Stomach smooth muscle (tissue), 2 donors: ENCODE measurements around the gene FAF1.
"Not testable (repeated sequence)": the region's sequence is repeated elsewhere in the genome, so short reads cannot be mapped to it uniquely, and the experiment has no call there.

Experiments
- H3K27ac ChIP-seq: one replicate; pipeline ENCODE4 v1.7.0; 2013; ENCODE audit warnings: mild to moderate bottlenecking, low read length, inconsistent platforms
- H3K27me3 ChIP-seq, 2 donors: one replicate each; pipeline ENCODE4 v1.7.0; 2013; ENCODE audit warnings: low read length in 2 of 2; ENCODE audit not compliant: insufficient read depth in 2 of 2, control insufficient read depth in 1 of 2
- H3K36me3 ChIP-seq, 2 donors: one replicate each; pipeline ENCODE4 v1.7.0; 2013; ENCODE audit warnings: low read length in 2 of 2; ENCODE audit not compliant: control insufficient read depth in 2 of 2, insufficient read depth in 2 of 2
- H3K4me1 ChIP-seq: one replicate; pipeline ENCODE4 v1.7.0; 2013; ENCODE audit warnings: low read length; ENCODE audit not compliant: control insufficient read depth, insufficient read depth
- H3K4me3 ChIP-seq, 2 donors: one replicate each; pipeline ENCODE4 v1.7.0; 2013; ENCODE audit warnings: low read length in 2 of 2
- H3K9ac ChIP-seq, 2 donors: one replicate each; pipeline ENCODE4 v1.7.0; 2013; ENCODE audit warnings: low read length in 2 of 2, mild to moderate bottlenecking in 1 of 2
- H3K9me3 ChIP-seq, 2 donors: one replicate each; pipeline ENCODE4 v1.7.0; 2013; ENCODE audit warnings: low read length in 2 of 2; ENCODE audit not compliant: control insufficient read depth in 2 of 2
- donor health status: healthy.
- donor health status: Pancreatic carcinoma.

Gene FAF1

DNA sequence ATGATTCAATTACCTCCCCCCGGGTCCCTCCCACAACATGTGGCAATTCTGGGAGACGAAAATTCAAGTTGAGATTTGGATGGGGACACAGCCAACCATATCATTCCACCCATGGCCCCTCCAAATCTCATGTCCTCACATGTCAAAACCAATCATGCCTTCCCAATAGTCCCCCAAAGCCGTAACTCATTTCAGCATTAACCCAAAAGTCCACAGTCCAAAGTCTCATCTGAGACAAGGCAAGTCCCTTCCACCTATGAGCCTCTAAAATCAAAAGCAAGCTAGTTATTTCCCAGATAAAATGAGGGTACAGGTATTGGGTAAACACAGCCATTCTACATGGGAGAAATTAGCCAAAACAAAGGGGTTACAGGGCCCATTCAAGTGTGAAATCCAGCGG is 28.0 kb downstream of the FAF1 start:
- not testable (repeated sequence) for H3K36me3 ChIP-seq, H3K9ac ChIP-seq, H3K4me1 ChIP-seq, H3K9me3 ChIP-seq, H3K27ac ChIP-seq, H3K27me3 ChIP-seq, H3K4me3 ChIP-seq

DNA sequence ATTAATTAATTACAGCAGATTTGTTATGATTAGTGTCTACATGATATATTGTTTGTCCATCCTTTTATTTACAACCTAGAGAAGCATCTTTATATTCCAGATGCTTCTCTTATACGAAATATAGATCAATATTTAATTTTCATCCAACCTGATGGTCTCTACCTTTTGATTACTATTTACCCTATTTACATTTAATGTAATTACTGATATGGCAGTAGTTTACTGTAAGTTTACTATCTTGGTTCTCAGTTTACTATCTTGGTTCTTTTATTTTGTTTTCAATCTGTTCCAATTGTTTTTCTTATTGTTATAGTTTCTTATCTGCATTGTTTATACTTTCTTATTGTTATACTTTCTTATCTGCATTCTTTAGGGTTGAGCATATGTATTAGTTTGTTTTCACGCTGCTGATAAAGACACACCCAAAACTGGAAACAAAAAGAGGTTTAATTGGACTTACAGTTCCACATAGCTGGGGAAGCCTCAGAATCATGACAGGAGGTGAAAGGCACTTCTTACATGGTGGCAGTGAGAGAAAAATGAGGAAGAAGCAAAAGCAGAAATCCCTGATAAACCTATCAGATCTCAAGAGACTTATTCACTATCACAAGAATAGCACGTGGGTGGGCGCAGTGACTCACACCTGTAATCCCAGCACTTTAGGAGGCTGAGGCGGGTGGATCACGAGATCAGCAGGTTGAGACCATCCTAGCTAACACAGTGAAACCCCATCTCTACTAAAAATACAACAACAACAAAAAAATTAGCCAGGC is 28.9 kb downstream of the FAF1 start:
- no peaks in the 10 kb centered on the region for H3K4me1 ChIP-seq
- H3K9me3 ChIP-seq: no peaks in the 10 kb centered on the region
- H3K4me3 ChIP-seq: no peak overlapping the region
- H3K27me3 ChIP-seq: no peaks in the 10 kb centered on the region
- H3K9ac ChIP-seq: no peak overlapping the region
- no peaks in the 10 kb centered on the region for H3K36me3 ChIP-seq
- no peak overlapping the region for H3K27ac ChIP-seq

DNA sequence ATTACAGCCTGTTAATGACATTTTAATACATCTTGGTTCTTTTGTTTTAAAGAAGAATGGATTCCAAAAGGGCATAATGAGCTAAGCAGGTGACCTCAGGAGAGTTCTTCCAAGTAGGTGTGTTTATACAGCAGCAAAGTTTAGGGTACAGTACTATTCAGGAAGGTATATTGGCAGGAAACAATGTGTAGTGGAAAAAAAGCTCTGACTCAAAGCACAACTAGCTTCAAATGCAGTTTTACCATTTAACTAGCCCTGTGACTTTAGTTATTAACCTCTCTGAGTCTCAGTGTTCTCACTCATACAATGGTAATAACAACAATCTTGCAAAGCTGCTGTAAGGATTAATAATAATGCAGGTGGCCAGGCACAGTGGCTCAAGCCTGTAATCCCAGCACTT is 29.9 kb downstream of the FAF1 start:
- Histone ChIP-seq H3K27me3 (no peaks in the 10 kb centered on the region), H3K27ac (no peak overlapping the region), H3K4me1 (no peaks in the 10 kb centered on the region), H3K4me3 (no peak overlapping the region), H3K9ac (no peak overlapping the region), H3K36me3 (no peaks in the 10 kb centered on the region), H3K9me3 (no peaks in the 10 kb centered on the region)

DNA sequence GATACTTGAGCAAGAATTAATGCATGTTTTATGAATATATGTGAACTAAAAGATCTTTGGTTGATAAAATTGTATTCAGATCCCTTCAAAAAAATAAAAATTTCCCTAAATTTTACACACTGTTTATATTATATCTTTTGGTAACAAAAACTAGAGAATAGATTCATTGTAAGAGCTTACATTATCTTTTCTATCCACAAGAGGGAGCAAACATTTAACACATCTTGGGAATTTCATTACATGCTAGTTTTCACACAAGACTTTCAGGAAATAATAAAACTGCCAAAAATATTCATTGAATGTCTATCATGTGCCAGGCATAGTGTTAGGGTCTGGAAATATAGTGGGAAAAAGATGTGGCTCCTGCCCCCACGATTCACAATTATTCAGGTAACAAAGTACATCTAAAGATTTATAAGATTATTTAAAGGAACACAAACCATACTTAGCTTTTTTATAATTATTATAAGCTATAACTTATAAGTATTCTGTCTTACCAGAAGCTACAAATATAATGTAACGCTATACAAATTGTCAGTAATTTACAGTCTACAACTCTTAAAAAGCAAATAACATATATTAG is 30.6 kb downstream of the FAF1 start:
- Histone ChIP-seq H3K4me1 (no peaks in the 10 kb centered on the region), H3K27me3 (no peaks in the 10 kb centered on the region), H3K27ac (no peak overlapping the region), H3K4me3 (no peak overlapping the region), H3K9me3 (no peaks in the 10 kb centered on the region), H3K36me3 (no peaks in the 10 kb centered on the region), H3K9ac (no peak overlapping the region)

DNA sequence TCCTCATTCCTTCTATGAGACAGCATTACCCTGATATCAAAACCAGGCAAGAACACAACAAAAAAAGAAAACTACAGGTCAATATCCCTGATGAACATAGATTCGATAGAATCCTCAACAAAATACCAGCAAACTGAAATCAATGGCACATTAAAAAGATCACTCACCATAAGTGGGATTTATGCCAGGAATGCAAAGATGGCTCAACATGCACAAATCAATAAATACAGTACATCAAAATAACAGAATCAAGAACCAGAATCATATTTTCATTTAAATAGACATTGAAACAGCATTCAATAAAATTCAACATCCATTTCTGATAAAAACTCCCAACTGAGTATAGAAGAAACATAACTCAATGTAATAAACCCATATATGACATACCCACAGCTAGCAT is 36.5 kb downstream of the FAF1 start:
- no peaks in the 10 kb centered on the region for H3K4me1 ChIP-seq
- H3K27me3 ChIP-seq: no peaks in the 10 kb centered on the region
- H3K9me3 ChIP-seq: no peaks in the 10 kb centered on the region
- H3K4me3 ChIP-seq: no peak overlapping the region
- H3K36me3 ChIP-seq: no peaks in the 10 kb centered on the region
- H3K27ac ChIP-seq: no peak overlapping the region
- H3K9ac ChIP-seq: no peak overlapping the region

DNA sequence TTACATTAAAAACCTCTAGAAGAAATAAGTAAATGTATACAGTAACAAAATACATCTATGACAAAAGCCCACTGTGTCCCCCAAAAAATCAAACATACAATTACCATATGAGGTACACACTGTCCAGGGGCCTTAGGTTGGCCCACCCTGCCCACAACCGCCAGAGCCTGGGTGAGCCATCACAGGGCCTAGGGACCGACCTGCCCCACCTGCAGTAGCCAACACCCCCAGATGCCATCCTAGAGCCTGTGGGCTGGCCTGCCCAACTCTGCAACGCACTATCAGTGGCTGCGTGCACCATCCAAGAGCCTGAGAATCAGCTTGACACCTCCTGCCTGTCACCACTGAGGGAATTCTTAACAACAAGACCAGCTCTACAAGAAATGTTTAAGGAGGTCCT is 39.0 kb downstream of the FAF1 start:
- no peaks in the 10 kb centered on the region for H3K9me3 ChIP-seq
- no peaks in the 10 kb centered on the region for H3K27me3 ChIP-seq
- no peak overlapping the region for H3K9ac ChIP-seq
- H3K4me1 ChIP-seq: no peaks in the 10 kb centered on the region
- H3K4me3 ChIP-seq: no peak overlapping the region
- H3K27ac ChIP-seq: no peak overlapping the region
- H3K36me3 ChIP-seq: no peaks in the 10 kb centered on the region

DNA sequence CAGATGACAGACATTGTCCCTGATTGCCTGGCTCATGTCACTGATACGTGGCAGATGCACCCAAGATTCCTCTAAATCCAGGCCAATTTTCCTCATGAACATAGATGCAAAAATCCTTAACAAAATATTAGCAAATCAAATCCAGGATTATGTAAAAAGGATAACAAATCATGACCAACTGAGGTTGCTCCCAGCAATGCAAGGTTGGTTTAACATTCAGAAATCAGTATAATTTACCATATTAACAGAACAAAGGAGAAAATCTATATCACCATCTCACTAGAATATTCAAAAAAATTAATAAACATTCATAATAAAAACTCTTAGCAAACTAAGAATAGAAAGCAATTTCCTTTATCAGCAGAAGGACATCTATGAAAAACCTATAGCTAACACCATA is 39.7 kb downstream of the FAF1 start:
- Histone ChIP-seq H3K9ac (no peak overlapping the region), H3K36me3 (no peaks in the 10 kb centered on the region), H3K9me3 (no peaks in the 10 kb centered on the region), H3K4me3 (no peak overlapping the region), H3K27ac (no peak overlapping the region), H3K4me1 (no peaks in the 10 kb centered on the region), H3K27me3 (no peaks in the 10 kb centered on the region)

DNA sequence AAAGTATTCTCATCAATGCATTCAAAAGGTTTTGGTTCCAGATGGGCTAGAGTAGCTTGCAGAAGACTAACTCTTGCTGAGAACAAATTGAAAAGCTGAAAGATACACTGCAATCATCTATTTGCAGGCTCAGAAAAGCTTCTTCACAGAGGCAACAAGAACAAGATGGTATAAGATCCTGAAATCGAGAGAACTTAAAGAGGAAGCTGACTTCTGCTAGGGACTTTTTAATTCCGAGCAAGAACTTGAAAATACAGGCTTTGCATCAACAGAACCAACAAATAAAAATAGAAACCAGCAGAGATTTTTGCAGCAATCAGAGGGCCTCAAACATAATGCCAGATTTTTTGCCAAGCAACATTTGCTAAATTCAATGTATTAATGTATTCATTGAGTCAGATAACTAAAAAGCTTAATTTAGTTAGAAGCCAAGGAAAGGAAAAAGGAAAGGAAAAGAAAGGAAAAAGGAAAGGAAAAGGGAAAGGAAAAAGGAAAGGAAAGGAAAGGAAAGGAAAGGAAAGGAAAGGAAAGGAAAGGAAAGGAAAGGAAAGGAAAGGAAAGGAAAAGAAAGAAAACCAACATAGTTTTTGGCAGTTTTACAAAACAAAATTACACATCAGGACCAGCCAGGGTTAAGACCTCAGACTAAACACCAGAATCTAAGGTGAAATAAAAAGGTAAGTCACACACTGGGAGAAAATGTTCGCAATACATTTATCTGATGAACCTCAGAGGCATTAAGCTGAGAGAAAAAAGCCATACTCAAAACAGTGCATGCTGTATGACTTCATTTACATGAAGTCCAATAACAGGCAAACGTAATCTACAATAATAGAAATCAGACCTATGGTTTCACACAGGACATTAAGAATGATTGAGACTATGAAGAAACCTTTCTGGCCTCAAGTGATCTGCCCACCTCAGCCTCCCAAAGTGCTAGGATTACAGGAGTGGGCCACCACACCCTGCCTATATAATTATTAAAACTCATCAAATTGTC is 42.6 kb downstream of the FAF1 start:
- no peaks in the 10 kb centered on the region for H3K36me3 ChIP-seq
- H3K9me3 ChIP-seq: no peaks in the 10 kb centered on the region
- H3K27ac ChIP-seq: no peak overlapping the region
- no peaks in the 10 kb centered on the region for H3K27me3 ChIP-seq
- no peaks in the 10 kb centered on the region for H3K4me1 ChIP-seq
- H3K9ac ChIP-seq: no peak overlapping the region
- no peak overlapping the region for H3K4me3 ChIP-seq

DNA sequence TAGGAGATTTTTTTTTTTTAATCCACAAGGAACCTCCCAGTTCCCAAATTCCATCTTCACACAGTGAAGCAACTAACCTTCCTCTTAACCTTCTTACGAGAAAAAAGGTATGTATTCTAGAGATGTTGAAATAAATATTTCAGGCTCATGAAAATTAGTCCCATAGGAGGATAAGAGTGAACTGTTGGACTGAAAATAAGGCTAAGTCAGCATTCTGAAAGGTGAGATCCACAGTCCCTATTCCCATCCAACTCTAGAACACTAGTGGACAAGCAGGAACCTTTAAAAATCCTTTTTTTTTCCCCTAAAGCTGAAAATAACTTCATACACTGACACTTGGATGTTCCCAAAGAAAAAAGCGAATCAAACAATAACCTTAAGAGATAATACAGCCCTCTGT is 44.4 kb downstream of the FAF1 start:
- H3K9me3 ChIP-seq: no peaks in the 10 kb centered on the region
- H3K36me3 ChIP-seq: no peaks in the 10 kb centered on the region
- no peak overlapping the region for H3K9ac ChIP-seq
- H3K27ac ChIP-seq: no peak overlapping the region
- no peak overlapping the region for H3K4me3 ChIP-seq
- H3K4me1 ChIP-seq: no peaks in the 10 kb centered on the region
- no peaks in the 10 kb centered on the region for H3K27me3 ChIP-seq

DNA sequence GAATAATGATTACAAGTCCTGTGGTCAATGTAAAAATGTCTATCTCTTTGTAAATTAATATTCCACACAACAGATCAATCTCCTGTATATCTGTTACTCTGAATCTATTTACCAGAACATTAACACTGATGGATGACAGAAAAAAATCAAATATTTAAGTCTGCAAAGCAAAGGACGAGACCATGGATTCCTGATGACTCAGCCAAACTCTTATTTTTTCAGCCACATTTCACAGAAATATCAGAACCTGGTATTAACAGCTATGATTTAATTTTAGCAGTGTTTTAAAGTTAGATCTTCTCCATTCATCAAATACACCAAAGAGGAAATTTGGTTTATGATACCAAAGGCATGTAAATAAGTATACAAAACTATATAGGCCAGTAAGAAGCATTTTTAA is 46.1 kb downstream of the FAF1 start:
- H3K4me1 ChIP-seq: no peaks in the 10 kb centered on the region
- H3K27me3 ChIP-seq: no peaks in the 10 kb centered on the region
- no peaks in the 10 kb centered on the region for H3K36me3 ChIP-seq
- H3K4me3 ChIP-seq: no peak overlapping the region
- H3K9me3 ChIP-seq: no peaks in the 10 kb centered on the region
- H3K27ac ChIP-seq: no peak overlapping the region
- H3K9ac ChIP-seq: no peak overlapping the region
